ENCODE measurements around the gene SLC22A12. TPM values are rescaled to one million over a fixed set of nuclear protein-coding genes. Genes with fewer than 3 reads are reported as not detected.

The SLC22A12 gene
- polyA plus RNA-seq, 1 donor, result 0.03 TPM

DNA sequence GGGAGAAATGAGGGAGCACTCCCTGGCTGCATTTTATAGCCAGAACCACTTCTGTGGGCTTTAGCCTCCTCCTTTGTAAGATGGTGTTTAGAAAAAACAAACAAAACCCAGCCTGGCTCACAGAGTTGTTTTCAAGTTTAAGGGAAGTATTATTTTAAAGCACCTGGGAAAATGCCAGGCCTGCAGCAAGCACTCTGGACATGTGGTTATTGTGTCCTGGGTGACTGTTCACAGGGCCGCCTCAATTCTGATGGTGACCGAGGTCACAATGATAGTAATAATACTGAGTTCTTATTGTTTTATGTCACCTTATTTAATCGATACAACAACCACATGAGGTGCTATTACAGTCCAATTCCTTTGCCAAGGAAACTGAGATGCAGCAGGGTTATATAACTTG lies 20.7 kb upstream of the SLC22A12 start:
- WGBS (ENCODE audit: insufficient coverage, low lambda C conversion rate), result no CpG with 5 or more reads among the region's 3 CpGs
- no peak overlapping the region for H3K27ac ChIP-seq (ENCODE audit: low read length)
- peaks cover 12% of the 10 kb centered on the region for H3K4me1 ChIP-seq (ENCODE audit: control insufficient read depth, insufficient read depth, low read length)
- H3K36me3 ChIP-seq (ENCODE audit: control insufficient read depth, insufficient read depth, low read length), result no peaks in the 10 kb centered on the region
- no peaks in the 10 kb centered on the region for H3K9me3 ChIP-seq (ENCODE audit: control insufficient read depth, low read depth, low read length)
- no peak overlapping the region for H3K4me3 ChIP-seq (ENCODE audit: low read length)
- H3K27me3 ChIP-seq (ENCODE audit: control insufficient read depth, insufficient read depth, low read length), result no peaks in the 10 kb centered on the region
- DNase-seq, result no peak

- Histone ChIP-seq H3K27ac (ENCODE audit: low read length) (no peak overlapping the region), H3K27me3 (ENCODE audit: control insufficient read depth, insufficient read depth, low read length) (no peaks in the 10 kb centered on the region), H3K9me3 (ENCODE audit: control insufficient read depth, low read depth, low read length) (no peaks in the 10 kb centered on the region), H3K4me1 (ENCODE audit: control insufficient read depth, insufficient read depth, low read length) (peaks cover 9% of the 10 kb centered on the region), H3K36me3 (ENCODE audit: control insufficient read depth, insufficient read depth, low read length) (no peaks in the 10 kb centered on the region), H3K4me3 (ENCODE audit: low read length) (no peak overlapping the region)
- no CpG with 5 or more reads among the region's 11 CpGs for WGBS (ENCODE audit: insufficient coverage, low lambda C conversion rate)
- DNase-seq, result no peak
These were observed 20.0 kb upstream of the SLC22A12 start for GRCh38 chr11:64571050-64571409.

GRCh38 chr11:64571410-64572091 lies 19.5 kb upstream of the SLC22A12 start:
- Histone ChIP-seq H3K4me1 (ENCODE audit: control insufficient read depth, insufficient read depth, low read length) (peaks cover 7% of the 10 kb centered on the region), H3K27me3 (ENCODE audit: control insufficient read depth, insufficient read depth, low read length) (no peaks in the 10 kb centered on the region), H3K4me3 (ENCODE audit: low read length) (no peak overlapping the region), H3K27ac (ENCODE audit: low read length) (no peak overlapping the region), H3K9me3 (ENCODE audit: control insufficient read depth, low read depth, low read length) (no peaks in the 10 kb centered on the region), H3K36me3 (ENCODE audit: control insufficient read depth, insufficient read depth, low read length) (no peaks in the 10 kb centered on the region)
- no CpG with 5 or more reads among the region's 22 CpGs for WGBS (ENCODE audit: insufficient coverage, low lambda C conversion rate)
- DNase-seq, result peak; percentile 50

GRCh38 chr11:64572143-64572542 lies 18.9 kb upstream of the SLC22A12 start:
- no CpG with 5 or more reads among the region's 8 CpGs for WGBS (ENCODE audit: insufficient coverage, low lambda C conversion rate)
- no peak for DNase-seq
- Histone ChIP-seq H3K9me3 (ENCODE audit: control insufficient read depth, low read depth, low read length) (no peaks in the 10 kb centered on the region), H3K36me3 (ENCODE audit: control insufficient read depth, insufficient read depth, low read length) (no peaks in the 10 kb centered on the region), H3K4me3 (ENCODE audit: low read length) (no peak overlapping the region), H3K27me3 (ENCODE audit: control insufficient read depth, insufficient read depth, low read length) (no peaks in the 10 kb centered on the region), H3K4me1 (ENCODE audit: control insufficient read depth, insufficient read depth, low read length) (peaks cover under 1% of the 10 kb centered on the region), H3K27ac (ENCODE audit: low read length) (no peak overlapping the region)

DNA sequence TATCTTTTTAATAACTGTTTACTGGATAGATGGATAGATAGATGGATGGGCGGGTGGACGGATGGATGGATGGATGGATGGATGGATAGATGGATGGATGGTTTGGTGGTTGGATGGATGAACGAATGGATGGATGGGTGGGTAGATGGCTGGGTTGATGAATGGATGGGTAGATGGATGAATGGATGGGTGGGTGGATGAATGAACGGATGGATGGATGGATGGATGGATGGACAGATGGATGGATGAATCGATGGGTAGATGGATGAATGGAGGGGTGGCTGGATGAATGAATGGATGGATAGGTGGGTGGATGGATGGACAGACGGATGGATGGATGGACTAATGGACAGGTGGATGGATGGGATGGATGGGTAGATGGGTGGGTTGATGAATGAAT lies 13.8 kb upstream of the SLC22A12 start:
- H3K9me3 ChIP-seq (ENCODE audit: control insufficient read depth, low read depth, low read length), result no peaks in the 10 kb centered on the region
- no peak overlapping the region for H3K4me3 ChIP-seq (ENCODE audit: low read length)
- no peak for DNase-seq
- no peaks in the 10 kb centered on the region for H3K27me3 ChIP-seq (ENCODE audit: control insufficient read depth, insufficient read depth, low read length)
- WGBS (ENCODE audit: insufficient coverage, low lambda C conversion rate), result 81% methylated on average over 3 of the region's 6 CpGs
- no peak overlapping the region for H3K27ac ChIP-seq (ENCODE audit: low read length)
- peaks cover 13% of the 10 kb centered on the region for H3K4me1 ChIP-seq (ENCODE audit: control insufficient read depth, insufficient read depth, low read length)
- H3K36me3 ChIP-seq (ENCODE audit: control insufficient read depth, insufficient read depth, low read length), result no peaks in the 10 kb centered on the region

DNA sequence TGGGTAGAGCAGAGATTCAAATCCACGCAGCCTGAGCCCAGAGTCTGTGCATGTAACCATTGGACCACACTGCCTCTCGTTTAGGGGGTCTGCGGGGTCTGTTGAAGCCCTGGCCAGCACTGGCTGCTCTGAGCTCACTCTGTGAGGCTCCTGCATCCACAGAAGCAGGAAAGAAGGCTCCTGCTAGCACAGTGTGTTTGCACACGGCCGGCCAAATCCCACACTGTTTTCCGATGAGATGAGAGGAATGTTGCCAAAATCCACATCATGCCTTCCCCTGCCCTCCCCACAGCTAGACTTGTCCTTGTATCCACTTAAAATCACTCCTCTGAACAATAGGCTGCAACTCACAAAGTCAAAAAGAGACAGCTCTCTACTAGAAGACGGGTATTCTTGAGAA lies 10.6 kb upstream of the SLC22A12 start:
- WGBS (ENCODE audit: insufficient coverage, low lambda C conversion rate), result 100% methylated on average over 2 of the region's 7 CpGs
- H3K27me3 ChIP-seq (ENCODE audit: control insufficient read depth, insufficient read depth, low read length), result no peaks in the 10 kb centered on the region
- H3K27ac ChIP-seq (ENCODE audit: low read length), result no peak overlapping the region
- H3K36me3 ChIP-seq (ENCODE audit: control insufficient read depth, insufficient read depth, low read length), result no peaks in the 10 kb centered on the region
- peaks cover 13% of the 10 kb centered on the region for H3K4me1 ChIP-seq (ENCODE audit: control insufficient read depth, insufficient read depth, low read length)
- DNase-seq, result no peak
- H3K4me3 ChIP-seq (ENCODE audit: low read length), result no peak overlapping the region
- H3K9me3 ChIP-seq (ENCODE audit: control insufficient read depth, low read depth, low read length), result no peaks in the 10 kb centered on the region

DNA sequence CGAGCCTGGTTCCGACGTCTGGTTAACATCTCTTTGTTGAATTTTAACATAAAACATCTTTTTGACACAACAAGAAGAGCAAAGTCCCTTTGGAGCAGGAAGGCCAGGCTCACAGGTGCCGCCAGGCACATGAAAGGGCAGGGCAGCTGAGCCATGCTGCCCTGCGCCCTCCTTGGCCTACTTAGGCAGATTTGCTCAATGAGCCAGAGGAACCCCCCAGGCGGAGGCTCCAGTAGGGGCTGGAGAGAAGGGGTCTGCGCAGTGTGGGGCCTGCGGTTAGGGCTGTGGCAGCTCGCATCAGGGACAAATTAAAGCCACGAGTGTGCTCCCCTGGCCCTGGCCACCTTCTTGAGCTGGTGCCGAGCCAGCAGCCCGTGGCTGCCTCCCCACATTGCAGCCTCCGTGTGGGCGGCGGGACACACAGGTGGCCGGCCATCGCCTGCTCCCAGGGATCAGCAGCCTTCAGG lies 9.9 kb upstream of the SLC22A12 start:
- H3K9me3 ChIP-seq (ENCODE audit: control insufficient read depth, low read depth, low read length), result no peaks in the 10 kb centered on the region
- no peak overlapping the region for H3K4me3 ChIP-seq (ENCODE audit: low read length)
- H3K27ac ChIP-seq (ENCODE audit: low read length), result no peak overlapping the region
- H3K36me3 ChIP-seq (ENCODE audit: control insufficient read depth, insufficient read depth, low read length), result no peaks in the 10 kb centered on the region
- no peaks in the 10 kb centered on the region for H3K27me3 ChIP-seq (ENCODE audit: control insufficient read depth, insufficient read depth, low read length)
- no CpG with 5 or more reads among the region's 17 CpGs for WGBS (ENCODE audit: insufficient coverage, low lambda C conversion rate)
- peak in 1 of 2 donors; percentile 16 for DNase-seq
- H3K4me1 ChIP-seq (ENCODE audit: control insufficient read depth, insufficient read depth, low read length), result peaks cover 13% of the 10 kb centered on the region

- H3K4me1 ChIP-seq (ENCODE audit: control insufficient read depth, insufficient read depth, low read length), result peaks cover 13% of the 10 kb centered on the region
- no peak for DNase-seq
- no peaks in the 10 kb centered on the region for H3K27me3 ChIP-seq (ENCODE audit: control insufficient read depth, insufficient read depth, low read length)
- WGBS (ENCODE audit: insufficient coverage, low lambda C conversion rate), result no CpG with 5 or more reads among the region's 15 CpGs
- no peak overlapping the region for H3K27ac ChIP-seq (ENCODE audit: low read length)
- H3K9me3 ChIP-seq (ENCODE audit: control insufficient read depth, low read depth, low read length), result no peaks in the 10 kb centered on the region
- no peaks in the 10 kb centered on the region for H3K36me3 ChIP-seq (ENCODE audit: control insufficient read depth, insufficient read depth, low read length)
- H3K4me3 ChIP-seq (ENCODE audit: low read length), result no peak overlapping the region
These were observed 8.1 kb upstream of the SLC22A12 start for GRCh38 chr11:64582885-64583284.

DNA sequence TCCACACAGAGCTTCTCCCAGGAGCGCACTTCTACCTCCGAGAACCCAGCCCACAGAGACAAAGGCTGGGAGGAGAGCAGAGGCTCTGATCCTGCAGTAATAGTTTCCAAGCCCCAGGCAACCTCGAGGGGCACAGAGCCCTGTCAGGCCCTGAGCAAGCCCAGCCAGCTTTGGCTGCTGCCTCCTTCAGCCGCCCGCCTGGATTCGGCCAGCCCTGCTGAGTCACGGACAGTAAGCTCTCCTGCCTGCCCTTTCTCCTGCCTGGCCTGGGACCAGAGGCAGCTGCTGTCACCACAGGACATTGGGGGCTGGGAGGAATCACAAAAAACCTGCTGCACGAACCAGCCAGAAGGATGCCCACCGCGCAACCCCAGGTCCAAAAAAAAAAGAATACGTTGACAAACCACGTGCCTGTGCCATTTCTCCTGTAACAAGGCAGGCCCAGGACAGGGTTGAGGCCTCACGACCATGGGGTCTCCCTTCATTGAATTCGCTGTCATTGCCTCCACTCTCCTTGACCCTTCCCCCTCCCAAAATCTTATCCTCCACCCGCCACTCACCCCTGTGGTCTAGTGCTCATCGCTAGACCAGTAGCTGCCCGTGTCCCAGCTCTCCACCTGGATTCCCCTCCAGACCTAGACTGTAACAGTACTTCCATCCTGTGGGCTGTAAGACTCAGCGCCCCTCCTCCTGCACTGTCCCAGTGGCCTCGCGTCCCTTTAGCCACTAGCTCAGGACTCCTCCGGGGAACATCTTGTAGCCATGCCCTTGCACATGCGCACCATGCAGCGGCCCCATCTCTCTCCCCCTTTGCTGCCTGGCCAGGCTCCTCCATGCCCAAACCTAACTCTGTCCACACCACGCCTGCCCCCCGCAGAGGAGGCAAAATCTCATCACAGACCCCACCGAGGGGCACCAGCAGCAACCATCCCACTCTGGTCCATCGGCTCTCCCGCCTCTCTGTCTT lies 7.4 kb upstream of the SLC22A12 start:
- whole genome bisulfite sequencing (ENCODE audit: insufficient coverage, low lambda C conversion rate), result 86% methylated on average over 4 of the region's 28 CpGs
- Histone ChIP-seq H3K36me3 (ENCODE audit: control insufficient read depth, insufficient read depth, low read length) (no peaks in the 10 kb centered on the region), H3K27ac (ENCODE audit: low read length) (no peak overlapping the region), H3K4me3 (ENCODE audit: low read length) (no peak overlapping the region), H3K9me3 (ENCODE audit: control insufficient read depth, low read depth, low read length) (no peaks in the 10 kb centered on the region), H3K27me3 (ENCODE audit: control insufficient read depth, insufficient read depth, low read length) (no peaks in the 10 kb centered on the region), H3K4me1 (ENCODE audit: control insufficient read depth, insufficient read depth, low read length) (peaks cover 13% of the 10 kb centered on the region)
- DNase-seq, result no peak

DNA sequence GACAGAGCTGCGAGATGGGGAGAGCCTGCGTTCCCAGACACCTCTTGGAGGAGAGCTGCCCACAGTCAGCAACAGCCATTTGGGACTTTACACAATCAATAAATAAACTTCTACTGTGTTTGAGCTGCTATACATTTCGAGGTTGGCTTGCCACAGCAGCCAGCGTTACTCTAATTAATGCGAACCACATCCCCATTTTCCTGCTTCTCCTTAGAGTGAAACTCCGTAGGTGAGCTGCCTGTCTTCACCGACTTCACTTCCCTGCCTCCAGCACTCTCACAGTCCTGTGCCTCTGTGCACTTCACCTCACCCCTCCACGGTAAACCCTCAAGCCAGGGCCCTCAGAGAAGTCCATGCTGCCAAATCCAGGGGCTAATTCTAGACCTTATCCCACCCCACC lies 5.9 kb upstream of the SLC22A12 start:
- WGBS (ENCODE audit: insufficient coverage, low lambda C conversion rate), result no CpG with 5 or more reads among the region's 8 CpGs
- H3K9me3 ChIP-seq (ENCODE audit: control insufficient read depth, low read depth, low read length), result peaks cover 4% of the 10 kb centered on the region
- peaks cover 13% of the 10 kb centered on the region for H3K4me1 ChIP-seq (ENCODE audit: control insufficient read depth, insufficient read depth, low read length)
- H3K36me3 ChIP-seq (ENCODE audit: control insufficient read depth, insufficient read depth, low read length), result no peaks in the 10 kb centered on the region
- no peaks in the 10 kb centered on the region for H3K27me3 ChIP-seq (ENCODE audit: control insufficient read depth, insufficient read depth, low read length)
- H3K4me3 ChIP-seq (ENCODE audit: low read length), result no peak overlapping the region
- DNase-seq, result no peak
- no peak overlapping the region for H3K27ac ChIP-seq (ENCODE audit: low read length)
